Peyer's patch (tissue), 4 donors: ENCODE measurements around the gene MDFIC. TPM values are rescaled to one million over a fixed set of nuclear protein-coding genes. Genes with fewer than 3 reads are reported as not detected.
A peak's percentile ranks its signal among the peaks of the same experiment; 100 is the strongest.

Experiments
- DNase-seq, 3 donors: peaks; one replicate each; pipeline ENCODE4 v3.0.0-alpha.2; 2017 to 2019
- H3K27ac ChIP-seq, 4 donors: fragments of 200-600 bp; sonication (generic); one replicate each; pipeline ENCODE4 v1.5.1; 2016 to 2019
- H3K27me3 ChIP-seq, 2 donors: fragments of 200-600 bp; sonication (generic); one replicate each; pipeline ENCODE4 v1.5.1; 2019
- H3K36me3 ChIP-seq, 3 donors: fragments of 200-600 bp; sonication (generic); one replicate each; pipeline ENCODE4 v1.5.1; 2016 to 2019
- H3K4me1 ChIP-seq, 4 donors: fragments of 200-600 bp; sonication (generic); one replicate each; pipeline ENCODE4 v1.5.1; 2016 to 2019
- H3K4me3 ChIP-seq, 4 donors: fragments of 200-600 bp; sonication (generic); 1 replicate in 3 of 4; 2 replicates in 1 of 4; pipeline ENCODE4 v1.5.1; 2016 to 2019; ENCODE audit warnings: mild to moderate bottlenecking in 1 of 4
- H3K9me3 ChIP-seq, 4 donors: fragments of 200-600 bp; sonication (generic); one replicate each; pipeline ENCODE4 v1.5.1; 2016 to 2019; ENCODE audit warnings: mild to moderate bottlenecking in 1 of 4
- POLR2A ChIP-seq, 2 donors: fragments of 450-650 bp; IDR thresholded peaks; one replicate each; pipeline ENCODE4 v1.5.1; 2017; ENCODE audit warnings: antibody characterized with exemption in 2 of 2, mild to moderate bottlenecking in 2 of 2, moderate library complexity in 2 of 2
- total RNA-seq, 4 donors: library from RNA; depleted of rRNA; stranded (reverse); fragments of >200 nt; gene quantifications; one replicate each; pipeline ENCODE4 v1.1.0, GENCODE V29; 2016
- TF ChIP-seq, protein P1 (sequence below), 6 experiments: fragments of 450-650 bp in 4 of 6; fragments of 200-600 bp in 2 of 6; sonication (generic) in 1 of 6; IDR thresholded peaks; one replicate each; pipeline ENCODE4 v1.5.1; 2017 to 2019; ENCODE audit warnings: antibody characterized with exemption in 6 of 6, mild to moderate bottlenecking in 3 of 6, moderate library complexity in 1 of 6

The MDFIC gene
- total RNA-seq, 4 donors from 2014 or later = 4.3 to 36.3 (median 9.0) TPM

- no peak for DNase-seq
- Histone ChIP-seq H3K27me3 (no peaks in the 10 kb centered on the region), H3K9me3 (no peaks in the 10 kb centered on the region), H3K27ac (no peak overlapping the region), H3K4me3 (no peak overlapping the region), H3K4me1 (no peaks in the 10 kb centered on the region), H3K36me3 (no peaks in the 10 kb centered on the region)
- no peak for TF ChIP-seq POLR2A (IDR thresholded peaks at IDR 0.05)
- TF ChIP-seq, protein P1, sequence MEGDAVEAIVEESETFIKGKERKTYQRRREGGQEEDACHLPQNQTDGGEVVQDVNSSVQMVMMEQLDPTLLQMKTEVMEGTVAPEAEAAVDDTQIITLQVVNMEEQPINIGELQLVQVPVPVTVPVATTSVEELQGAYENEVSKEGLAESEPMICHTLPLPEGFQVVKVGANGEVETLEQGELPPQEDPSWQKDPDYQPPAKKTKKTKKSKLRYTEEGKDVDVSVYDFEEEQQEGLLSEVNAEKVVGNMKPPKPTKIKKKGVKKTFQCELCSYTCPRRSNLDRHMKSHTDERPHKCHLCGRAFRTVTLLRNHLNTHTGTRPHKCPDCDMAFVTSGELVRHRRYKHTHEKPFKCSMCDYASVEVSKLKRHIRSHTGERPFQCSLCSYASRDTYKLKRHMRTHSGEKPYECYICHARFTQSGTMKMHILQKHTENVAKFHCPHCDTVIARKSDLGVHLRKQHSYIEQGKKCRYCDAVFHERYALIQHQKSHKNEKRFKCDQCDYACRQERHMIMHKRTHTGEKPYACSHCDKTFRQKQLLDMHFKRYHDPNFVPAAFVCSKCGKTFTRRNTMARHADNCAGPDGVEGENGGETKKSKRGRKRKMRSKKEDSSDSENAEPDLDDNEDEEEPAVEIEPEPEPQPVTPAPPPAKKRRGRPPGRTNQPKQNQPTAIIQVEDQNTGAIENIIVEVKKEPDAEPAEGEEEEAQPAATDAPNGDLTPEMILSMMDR (IDR thresholded peaks at IDR 0.05) = no peak
Measured at GRCh38 chr7:114989531-114989930, 67.6 kb downstream of the MDFIC start.

DNA sequence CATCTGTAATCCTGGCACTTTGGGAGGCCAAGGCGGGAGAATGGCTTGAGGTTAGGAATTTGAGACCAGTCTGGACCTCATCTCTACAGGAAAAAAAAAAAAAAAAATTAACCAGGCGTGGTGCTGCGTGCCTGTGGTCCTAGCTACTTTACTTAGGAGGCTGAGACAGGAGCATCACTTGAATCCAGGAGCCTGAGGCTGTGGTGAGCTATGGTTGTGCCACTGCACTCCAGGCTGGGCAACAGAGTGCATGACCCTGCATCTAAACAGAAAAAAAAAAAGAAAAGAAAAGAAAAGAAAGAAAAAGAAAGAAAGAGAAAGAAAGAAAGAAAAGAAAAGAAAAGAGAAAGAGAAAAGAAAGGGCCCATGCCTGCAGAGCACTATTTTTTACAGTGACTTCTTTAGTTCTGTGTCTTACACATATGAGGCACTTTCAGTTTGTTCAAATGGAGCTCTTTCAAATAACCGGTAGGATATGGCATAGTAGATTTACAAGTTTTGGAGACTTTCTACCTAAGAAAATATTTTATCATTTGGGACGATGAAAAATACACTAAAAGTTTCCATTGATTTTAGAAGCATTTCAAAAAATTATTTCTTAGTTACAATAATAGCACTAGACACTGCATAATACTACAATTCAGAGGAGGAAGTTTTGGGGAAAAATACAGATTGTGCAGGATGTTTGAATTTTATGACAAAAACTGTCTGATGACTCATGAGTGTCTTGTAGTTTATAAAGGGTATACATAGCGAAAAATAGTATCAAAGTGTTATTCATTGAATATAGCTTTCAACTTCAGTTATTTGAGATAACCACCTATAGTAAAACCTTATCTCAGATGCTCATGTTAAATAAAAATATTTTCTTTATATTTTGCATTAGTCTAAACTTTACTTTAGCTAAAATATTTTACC lies 75.9 kb downstream of the MDFIC start:
- no peak for TF ChIP-seq POLR2A (IDR thresholded peaks at IDR 0.05)
- TF ChIP-seq, protein P1 (IDR thresholded peaks at IDR 0.05) = no peak
- Histone ChIP-seq H3K27ac (no peak overlapping the region), H3K36me3 (no peaks in the 10 kb centered on the region), H3K27me3 (no peaks in the 10 kb centered on the region), H3K4me1 (no peaks in the 10 kb centered on the region), H3K9me3 (no peaks in the 10 kb centered on the region), H3K4me3 (no peak overlapping the region)
- DNase-seq = no peak

DNA sequence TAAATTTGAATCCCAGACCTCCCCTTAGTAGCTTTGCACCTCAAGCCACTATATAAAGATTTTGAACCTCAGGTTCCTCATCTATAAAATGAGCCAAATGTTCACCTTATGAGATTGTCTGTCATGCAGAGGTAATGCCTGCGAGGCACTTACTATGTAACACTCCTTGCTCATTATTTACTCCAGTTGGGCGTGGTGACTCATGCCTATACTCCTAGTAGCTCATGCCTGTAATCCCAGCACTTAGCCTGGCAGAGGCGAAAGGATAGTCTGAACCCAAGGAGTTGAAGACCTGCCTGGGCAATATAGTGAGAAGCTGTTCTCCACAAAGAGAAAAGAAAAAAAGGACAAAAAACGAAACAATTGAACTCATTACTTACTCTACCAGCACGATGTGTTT lies 82.2 kb downstream of the MDFIC start:
- DNase-seq = no peak
- H3K9me3 ChIP-seq = no peaks in the 10 kb centered on the region
- H3K27me3 ChIP-seq = no peaks in the 10 kb centered on the region
- H3K36me3 ChIP-seq = no peaks in the 10 kb centered on the region
- H3K4me1 ChIP-seq = peaks cover 0 to 11% (median 0%) of the 10 kb centered on the region in 4 donors
- no peak overlapping the region for H3K27ac ChIP-seq
- TF ChIP-seq POLR2A (IDR thresholded peaks at IDR 0.05) = no peak
- TF ChIP-seq, protein P1 (IDR thresholded peaks at IDR 0.05) = no peak
- no peak overlapping the region for H3K4me3 ChIP-seq

DNA sequence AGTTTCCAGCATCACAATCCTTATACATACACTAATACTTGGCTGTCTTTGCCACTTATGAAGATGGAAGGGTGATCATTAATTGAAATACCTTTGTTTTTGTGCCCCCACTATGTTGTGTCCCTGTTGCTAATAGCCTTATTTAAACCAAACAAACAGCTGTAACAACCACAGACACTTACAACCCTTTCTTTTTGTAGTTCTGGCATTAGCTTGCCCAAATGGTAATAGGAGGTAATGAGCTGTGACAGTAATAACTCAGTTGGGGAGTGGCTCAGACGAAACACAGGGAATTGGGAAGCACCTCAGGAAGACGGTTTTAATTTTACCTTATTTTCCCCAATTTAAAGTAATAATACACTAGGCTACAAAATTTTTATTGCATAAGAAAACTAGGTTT lies 83.4 kb downstream of the MDFIC start:
- Histone ChIP-seq H3K4me3 (no peak overlapping the region), H3K27me3 (no peaks in the 10 kb centered on the region), H3K36me3 (no peaks in the 10 kb centered on the region), H3K27ac (no peak overlapping the region), H3K4me1 (peaks cover 0 to 16% (median 2%) of the 10 kb centered on the region in 4 donors), H3K9me3 (no peaks in the 10 kb centered on the region)
- no peak for TF ChIP-seq POLR2A (IDR thresholded peaks at IDR 0.05)
- TF ChIP-seq, protein P1 (IDR thresholded peaks at IDR 0.05) = no peak
- DNase-seq = no peak

GRCh38 chr7:115005953-115006352 lies 84.1 kb downstream of the MDFIC start:
- H3K36me3 ChIP-seq = no peaks in the 10 kb centered on the region
- H3K4me3 ChIP-seq = no peak overlapping the region
- H3K9me3 ChIP-seq = no peaks in the 10 kb centered on the region
- TF ChIP-seq, protein P1 (IDR thresholded peaks at IDR 0.05) = no peak
- no peak for TF ChIP-seq POLR2A (IDR thresholded peaks at IDR 0.05)
- H3K4me1 ChIP-seq = peaks cover 0 to 16% (median 2%) of the 10 kb centered on the region in 4 donors
- no peaks in the 10 kb centered on the region for H3K27me3 ChIP-seq
- no peak for DNase-seq
- H3K27ac ChIP-seq = peak overlapping the region in 1 of 4 donors; percentile 22
